Suprapubic skin (tissue), 4 donors: ENCODE measurements around the gene PACS2. TPM values are rescaled to one million over a fixed set of nuclear protein-coding genes. Genes with fewer than 3 reads are reported as not detected.

Experiments used
- DNase-seq, 2 donors: peaks; one replicate each; pipeline ENCODE4 v3.0.0-alpha.2; 2019; ENCODE audit warnings: low spot score in 2 of 2
- H3K27ac ChIP-seq: fragments of 200-600 bp; sonication (generic); one replicate; pipeline ENCODE4 v1.5.1; 2019
- H3K27me3 ChIP-seq: fragments of 200-600 bp; sonication (generic); one replicate; pipeline ENCODE4 v1.5.1; 2019
- H3K36me3 ChIP-seq: fragments of 200-600 bp; sonication (generic); one replicate; pipeline ENCODE4 v1.5.1; 2019
- H3K4me1 ChIP-seq: fragments of 200-600 bp; sonication (generic); one replicate; pipeline ENCODE4 v1.5.1; 2019
- H3K4me3 ChIP-seq: fragments of 200-600 bp; sonication (generic); one replicate; pipeline ENCODE4 v1.5.1; 2019; ENCODE audit warnings: mild to moderate bottlenecking
- H3K9me3 ChIP-seq: fragments of 200-600 bp; sonication (generic); one replicate; pipeline ENCODE4 v1.5.1; 2019
- EP300 ChIP-seq: sonication (generic); formaldehyde crosslinking; IDR thresholded peaks from one replicate; pipeline ENCODE4 v1.6.1; 2017; ENCODE audit warnings: antibody characterized with exemption
- POLR2A ChIP-seq, 2 donors: fragments of 450-650 bp; IDR thresholded peaks; one replicate each; pipeline ENCODE4 v1.6.1; 2017; ENCODE audit warnings: antibody characterized with exemption in 2 of 2, mild to moderate bottlenecking in 2 of 2, moderate library complexity in 2 of 2
- POLR2AphosphoS5 ChIP-seq, 3 donors: sonication (generic); formaldehyde crosslinking; IDR thresholded peaks; one replicate each; pipeline ENCODE4 v1.6.1; 2017; ENCODE audit warnings: antibody characterized with exemption in 3 of 3
- WGBS: methylation state at CpG from one replicate; pipeline ENCODE4 v1.1.5; 2018; 5-methylcytosine and 5-hydroxymethylcytosine counted together
- total RNA-seq, 4 donors: library from RNA; depleted of rRNA; stranded (reverse); fragments of >200 nt; gene quantifications; one replicate each; pipeline ENCODE4 v1.1.0, GENCODE V29; 2016
- TF ChIP-seq, protein P1 (sequence below), 2 donors: fragments of 200-600 bp in 1 of 2; fragments of 450-650 bp in 1 of 2; sonication (generic) in 1 of 2; IDR thresholded peaks; one replicate each; pipeline ENCODE4 v1.5.1; 2016 to 2019; ENCODE audit warnings: antibody characterized with exemption in 2 of 2, mild to moderate bottlenecking in 1 of 2, moderate library complexity in 1 of 2

The PACS2 gene
- total RNA-seq, 4 donors from 2014 or later: 41.9 to 100 (median 66.6) TPM

DNA sequence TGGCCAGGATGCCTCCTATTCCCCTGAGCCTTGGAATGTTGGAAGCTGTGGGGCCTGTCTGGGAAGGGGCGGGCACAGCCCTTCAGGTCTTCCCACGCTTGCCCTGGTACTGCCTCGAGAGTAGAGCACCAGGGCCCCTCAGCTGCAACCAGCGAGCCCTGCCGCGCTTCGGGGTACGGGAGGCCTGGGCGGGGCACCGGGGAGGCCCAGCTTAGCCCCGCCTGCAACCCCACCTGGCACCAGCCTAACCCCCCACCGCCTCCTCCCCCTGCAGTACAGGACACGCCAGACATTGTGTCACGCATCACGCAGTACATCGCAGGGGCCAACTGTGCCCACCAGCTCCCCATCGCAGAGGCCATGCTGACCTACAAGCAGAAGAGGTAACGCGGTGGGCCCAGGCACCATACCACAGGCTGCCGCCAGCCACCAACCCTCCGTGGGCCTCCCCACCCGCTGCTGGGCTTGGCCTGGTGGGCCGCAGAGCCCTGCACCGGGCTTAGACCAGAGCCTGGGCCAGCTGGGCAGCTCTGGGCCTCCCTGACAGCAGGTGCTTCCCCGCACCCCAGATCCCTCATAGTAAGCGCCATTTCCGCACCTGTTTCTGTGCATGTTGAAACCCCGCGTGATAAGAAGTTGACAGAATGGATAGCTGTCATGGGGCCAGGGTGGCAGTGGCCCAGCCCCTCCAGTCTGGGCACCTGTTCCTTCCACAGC lies 70.2 kb downstream of the PACS2 start:
- Histone ChIP-seq H3K9me3 (no peaks in the 10 kb centered on the region), H3K4me1 (peaks cover 41% of the 10 kb centered on the region), H3K36me3 (peaks cover 65% of the 10 kb centered on the region), H3K27ac (no peak overlapping the region), H3K4me3 (no peak overlapping the region), H3K27me3 (no peaks in the 10 kb centered on the region)
- DNase-seq: no peak
- no peak for TF ChIP-seq POLR2A (IDR thresholded peaks at IDR 0.05)
- TF ChIP-seq POLR2AphosphoS5 (IDR thresholded peaks at IDR 0.05): no peak
- TF ChIP-seq EP300: no peak
- TF ChIP-seq, protein P1, sequence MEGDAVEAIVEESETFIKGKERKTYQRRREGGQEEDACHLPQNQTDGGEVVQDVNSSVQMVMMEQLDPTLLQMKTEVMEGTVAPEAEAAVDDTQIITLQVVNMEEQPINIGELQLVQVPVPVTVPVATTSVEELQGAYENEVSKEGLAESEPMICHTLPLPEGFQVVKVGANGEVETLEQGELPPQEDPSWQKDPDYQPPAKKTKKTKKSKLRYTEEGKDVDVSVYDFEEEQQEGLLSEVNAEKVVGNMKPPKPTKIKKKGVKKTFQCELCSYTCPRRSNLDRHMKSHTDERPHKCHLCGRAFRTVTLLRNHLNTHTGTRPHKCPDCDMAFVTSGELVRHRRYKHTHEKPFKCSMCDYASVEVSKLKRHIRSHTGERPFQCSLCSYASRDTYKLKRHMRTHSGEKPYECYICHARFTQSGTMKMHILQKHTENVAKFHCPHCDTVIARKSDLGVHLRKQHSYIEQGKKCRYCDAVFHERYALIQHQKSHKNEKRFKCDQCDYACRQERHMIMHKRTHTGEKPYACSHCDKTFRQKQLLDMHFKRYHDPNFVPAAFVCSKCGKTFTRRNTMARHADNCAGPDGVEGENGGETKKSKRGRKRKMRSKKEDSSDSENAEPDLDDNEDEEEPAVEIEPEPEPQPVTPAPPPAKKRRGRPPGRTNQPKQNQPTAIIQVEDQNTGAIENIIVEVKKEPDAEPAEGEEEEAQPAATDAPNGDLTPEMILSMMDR (IDR thresholded peaks at IDR 0.05): no peak
- 71% methylated on average over 10 of the region's 29 CpGs for WGBS

DNA sequence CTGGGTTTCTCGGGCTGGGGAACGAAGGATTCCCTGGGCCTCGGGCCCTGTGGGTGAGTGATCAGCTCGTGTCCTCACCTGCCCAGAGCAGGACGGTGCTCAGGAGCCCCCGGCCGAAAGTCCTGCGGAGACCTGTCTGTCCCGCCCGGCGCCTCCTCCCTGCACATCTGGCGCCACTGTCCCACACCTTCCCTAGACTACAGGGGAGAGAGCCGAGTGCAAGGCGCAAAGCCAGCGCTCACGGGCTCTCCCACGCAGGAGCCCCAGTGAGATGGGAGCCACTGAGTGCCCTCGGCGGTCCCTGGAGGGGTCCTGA lies 70.7 kb downstream of the PACS2 start:
- WGBS: no CpG with 5 or more reads among the region's 19 CpGs
- Histone ChIP-seq H3K4me1 (peaks cover 45% of the 10 kb centered on the region), H3K4me3 (no peak overlapping the region), H3K9me3 (no peaks in the 10 kb centered on the region), H3K27ac (no peak overlapping the region), H3K27me3 (no peaks in the 10 kb centered on the region), H3K36me3 (peaks cover 60% of the 10 kb centered on the region)
- no peak for DNase-seq
- TF ChIP-seq EP300 (no peak), POLR2AphosphoS5 (IDR thresholded peaks at IDR 0.05) (no peak), POLR2A (IDR thresholded peaks at IDR 0.05) (no peak)
- TF ChIP-seq, protein P1 (IDR thresholded peaks at IDR 0.05): no peak

DNA sequence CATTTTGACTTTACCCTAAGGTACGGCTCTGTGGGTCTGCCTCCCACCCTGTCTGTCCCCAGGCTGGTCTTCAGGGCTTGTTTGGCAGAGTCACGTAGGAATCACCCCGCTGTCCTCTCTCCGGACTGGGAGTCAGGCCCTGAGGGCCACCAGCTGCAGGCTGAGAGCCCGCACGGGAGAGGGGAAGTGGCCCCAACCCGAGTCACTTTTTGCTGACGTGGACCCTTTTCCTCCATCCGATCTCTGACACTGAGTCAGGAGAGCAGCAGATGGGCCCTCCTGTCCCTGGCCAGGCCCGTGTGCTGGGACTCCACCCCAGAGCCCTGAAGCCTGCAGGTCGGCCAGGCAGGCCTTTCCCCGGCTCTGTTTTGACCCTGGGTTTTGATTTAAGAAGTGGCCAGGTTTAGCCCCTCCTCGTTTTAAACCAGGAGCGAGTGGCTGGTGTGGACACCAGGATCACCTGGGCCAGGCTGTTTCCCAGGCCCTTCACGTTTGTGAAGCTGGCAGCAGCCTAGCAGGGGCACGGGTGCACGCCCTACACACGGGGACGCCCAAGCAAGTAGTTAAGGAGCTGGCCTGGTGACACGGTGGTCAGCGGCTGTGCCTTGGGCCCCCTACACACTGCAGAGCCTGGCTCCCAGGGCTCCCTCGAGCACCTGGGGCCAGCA lies 71.3 kb downstream of the PACS2 start:
- H3K27me3 ChIP-seq: no peaks in the 10 kb centered on the region
- peaks cover 60% of the 10 kb centered on the region for H3K36me3 ChIP-seq
- DNase-seq: peak in 1 of 2 donors; percentile 74
- peaks cover 49% of the 10 kb centered on the region for H3K4me1 ChIP-seq
- H3K4me3 ChIP-seq: no peak overlapping the region
- no peak overlapping the region for H3K27ac ChIP-seq
- 84% methylated on average over 18 of the region's 22 CpGs for WGBS
- TF ChIP-seq POLR2AphosphoS5 (IDR thresholded peaks at IDR 0.05): no peak
- TF ChIP-seq POLR2A (IDR thresholded peaks at IDR 0.05): no peak
- no peak for TF ChIP-seq EP300
- TF ChIP-seq, protein P1 (IDR thresholded peaks at IDR 0.05): no peak
- H3K9me3 ChIP-seq: no peaks in the 10 kb centered on the region

DNA sequence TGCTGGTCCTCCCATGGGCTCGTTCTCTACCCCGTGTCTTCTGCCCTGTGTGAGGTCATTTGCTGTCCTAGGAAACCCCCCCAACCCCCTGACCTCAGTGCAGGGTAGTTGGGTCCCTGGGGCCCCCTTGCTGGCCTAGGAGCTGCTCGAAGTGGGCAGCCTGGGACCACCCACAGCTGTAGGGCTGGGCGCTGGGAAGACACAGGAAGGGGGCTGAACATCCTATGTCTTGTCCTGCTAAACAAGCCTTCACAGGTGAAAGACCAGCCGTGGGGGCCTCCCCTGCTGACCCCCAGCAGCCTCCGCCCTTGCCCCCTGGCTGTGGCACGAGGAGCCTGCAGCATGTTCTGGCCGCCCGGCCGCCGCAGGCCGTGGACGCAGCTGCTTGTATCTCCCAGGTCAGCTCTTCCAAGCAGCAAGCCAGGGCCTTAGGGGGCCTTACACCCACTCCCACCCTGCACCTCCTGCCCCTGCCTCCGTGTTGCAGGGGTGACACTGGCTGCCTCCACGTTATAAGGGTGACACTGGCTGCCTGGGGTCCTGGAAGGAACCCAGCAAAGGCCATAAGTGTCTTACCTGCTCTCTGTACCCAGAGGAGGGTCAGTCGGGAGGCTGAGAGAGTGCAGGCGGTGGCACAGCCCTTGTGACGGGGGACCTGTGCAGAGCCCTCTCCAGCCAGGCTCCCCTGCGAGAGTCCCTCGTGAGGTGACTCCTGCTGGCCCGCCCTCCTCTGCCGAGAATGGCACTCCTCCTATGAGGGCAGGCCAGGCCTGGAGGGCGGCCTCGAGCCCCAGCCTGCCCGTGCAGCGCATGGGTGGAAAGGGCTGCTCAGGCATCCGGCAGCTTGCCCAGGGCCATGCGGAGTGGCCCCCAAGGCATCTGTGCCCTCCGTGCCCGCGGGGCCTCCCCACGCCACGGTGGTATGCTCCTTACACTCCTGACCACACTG lies 72.3 kb downstream of the PACS2 start:
- DNase-seq: no peak
- Histone ChIP-seq H3K4me1 (peaks cover 49% of the 10 kb centered on the region), H3K9me3 (no peaks in the 10 kb centered on the region), H3K27ac (no peak overlapping the region), H3K27me3 (no peaks in the 10 kb centered on the region), H3K36me3 (peaks cover 56% of the 10 kb centered on the region), H3K4me3 (no peak overlapping the region)
- TF ChIP-seq POLR2AphosphoS5 (IDR thresholded peaks at IDR 0.05): no peak
- no peak for TF ChIP-seq POLR2A (IDR thresholded peaks at IDR 0.05)
- TF ChIP-seq EP300: no peak
- TF ChIP-seq, protein P1 (IDR thresholded peaks at IDR 0.05): no peak
- 80% methylated on average over 7 of the region's 33 CpGs for WGBS

DNA sequence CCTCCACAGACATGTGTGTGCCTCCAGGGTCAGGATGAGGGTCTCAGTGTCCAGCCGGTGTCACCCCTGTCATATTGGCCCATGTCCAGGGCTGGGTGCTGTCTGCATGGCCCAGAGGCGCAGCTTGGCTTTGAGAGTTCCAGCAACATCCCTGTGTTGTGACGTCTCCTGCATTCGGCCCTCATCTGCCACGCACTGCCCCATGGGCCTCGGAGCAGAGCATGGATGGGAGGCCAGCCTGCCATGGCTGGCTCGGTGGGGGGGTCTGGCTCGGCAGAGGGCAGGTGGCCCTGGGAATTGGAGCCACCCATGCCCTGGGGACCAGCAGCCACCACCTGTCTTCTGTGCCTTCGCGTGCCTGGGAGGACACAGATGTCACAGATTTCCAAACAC lies 73.0 kb downstream of the PACS2 start:
- H3K9me3 ChIP-seq: no peaks in the 10 kb centered on the region
- 40% methylated on average over 1 of the region's 10 CpGs for WGBS
- H3K27ac ChIP-seq: no peak overlapping the region
- no peak overlapping the region for H3K4me3 ChIP-seq
- TF ChIP-seq POLR2AphosphoS5 (IDR thresholded peaks at IDR 0.05) (no peak), EP300 (no peak), POLR2A (IDR thresholded peaks at IDR 0.05) (no peak)
- TF ChIP-seq, protein P1 (IDR thresholded peaks at IDR 0.05): no peak
- H3K27me3 ChIP-seq: no peaks in the 10 kb centered on the region
- H3K36me3 ChIP-seq: peaks cover 53% of the 10 kb centered on the region
- H3K4me1 ChIP-seq: peaks cover 49% of the 10 kb centered on the region
- no peak for DNase-seq
